SK-N-SH treated with all-trans-retinoic acid at 6 μM for 48 hours (cell line): Measurements from ENCODE around the gene OR1I1.

Experiments
- ATAC-seq: fragments of 200-7000 bp; cut with Tn5 transposase; 3 replicates; pipeline ENCODE4 v1.9.1; 2020; ENCODE audit warnings: mild to moderate bottlenecking, moderate library complexity
- ARNTL ChIP-seq: fragments of 450-650 bp; formaldehyde crosslinking; IDR thresholded peaks from 2 replicates; pipeline ENCODE4 v1.5.0; 2020; ENCODE audit warnings: low read depth, mild to moderate bottlenecking, moderate library complexity, borderline replicate concordance
- BACH2 ChIP-seq: fragments of 250-450 bp; sonication (Bioruptor Pico); IDR thresholded peaks from 2 replicates; pipeline ENCODE4 v1.9.0; 2021; ENCODE audit warnings: mild to moderate bottlenecking, borderline replicate concordance
- CSDC2 ChIP-seq: fragments of 250-450 bp; sonication (Bioruptor Pico); IDR thresholded peaks from 2 replicates; pipeline ENCODE4 v1.5.0; 2020; ENCODE audit warnings: mild to moderate bottlenecking, moderate library complexity
- ESRRG ChIP-seq: fragments of 250-450 bp; sonication (Bioruptor Pico); IDR thresholded peaks from 2 replicates; pipeline ENCODE4 v1.6.1; 2021; ENCODE audit warnings: mild to moderate bottlenecking
- GLIS3 ChIP-seq: fragments of 250-450 bp; sonication (Bioruptor Pico); IDR thresholded peaks from 2 replicates; pipeline ENCODE4 v1.5.0; 2020; ENCODE audit warnings: mild to moderate bottlenecking, moderate library complexity
- ISL1 ChIP-seq: fragments of 250-450 bp; sonication (Bioruptor Pico); IDR thresholded peaks from 2 replicates; pipeline ENCODE4 v2.1.2; 2022; ENCODE audit warnings: mild to moderate bottlenecking, moderate library complexity
- OSR1 ChIP-seq: fragments of 250-450 bp; sonication (Bioruptor Pico); IDR thresholded peaks from 2 replicates; pipeline ENCODE4 v1.8.0; 2022; ENCODE audit warnings: moderate library complexity, mild to moderate bottlenecking, inconsistent platforms
- PATZ1 ChIP-seq: fragments of 250-450 bp; sonication (Bioruptor Pico); IDR thresholded peaks from 2 replicates; pipeline ENCODE4 v1.8.0; 2020; ENCODE audit warnings: mild to moderate bottlenecking, moderate library complexity, borderline replicate concordance
- POU6F1 ChIP-seq: fragments of 250-450 bp; sonication (Bioruptor Pico); IDR thresholded peaks from 2 replicates; pipeline ENCODE4 v1.8.0; 2021; ENCODE audit warnings: low read depth, mild to moderate bottlenecking, moderate library complexity, borderline replicate concordance
- PPARA ChIP-seq: fragments of 250-450 bp; sonication (Bioruptor Pico); IDR thresholded peaks from 2 replicates; pipeline ENCODE4 v1.5.0; 2020; ENCODE audit warnings: mild to moderate bottlenecking, borderline replicate concordance
- RARB ChIP-seq: fragments of 250-450 bp; sonication (Bioruptor Pico); IDR thresholded peaks from 2 replicates; pipeline ENCODE4 v1.8.0; 2021; ENCODE audit warnings: mild to moderate bottlenecking, moderate library complexity
- SNAI2 ChIP-seq: fragments of 250-450 bp; sonication (Bioruptor Pico); IDR thresholded peaks from 2 replicates; pipeline ENCODE4 v1.5.0; 2020; ENCODE audit warnings: mild to moderate bottlenecking, moderate library complexity
- TCF4 ChIP-seq: fragments of 250-450 bp; sonication (Bioruptor Pico); IDR thresholded peaks from 2 replicates; pipeline ENCODE4 v1.8.0; 2021; ENCODE audit warnings: mild to moderate bottlenecking, moderate library complexity, borderline replicate concordance
- TOX ChIP-seq: fragments of 250-450 bp; sonication (Bioruptor Pico); IDR thresholded peaks from 2 replicates; pipeline ENCODE4 v1.8.0; 2021; ENCODE audit warnings: mild to moderate bottlenecking, moderate library complexity, borderline replicate concordance
- ZC3H10 ChIP-seq: fragments of 250-450 bp; sonication (Bioruptor Pico); IDR thresholded peaks from 2 replicates; pipeline ENCODE4 v1.5.1; 2021; ENCODE audit warnings: mild to moderate bottlenecking, moderate library complexity
- ZFP3 ChIP-seq: fragments of 250-450 bp; sonication (Bioruptor Pico); IDR thresholded peaks from 2 replicates; pipeline ENCODE4 v1.5.0; 2020; ENCODE audit warnings: mild to moderate bottlenecking, moderate library complexity
- ZFP30 ChIP-seq: fragments of 450-650 bp; formaldehyde crosslinking; IDR thresholded peaks from 2 replicates; pipeline ENCODE4 v1.5.0; 2022; ENCODE audit warnings: mild to moderate bottlenecking, moderate library complexity
- ZNF70 ChIP-seq: fragments of 450-650 bp; formaldehyde crosslinking; IDR thresholded peaks from 2 replicates; pipeline ENCODE4 v1.5.0; 2020; ENCODE audit warnings: mild to moderate bottlenecking, moderate library complexity
- ZNF8 ChIP-seq: fragments of 450-650 bp; formaldehyde crosslinking; IDR thresholded peaks from 2 replicates; pipeline ENCODE4 v1.5.0; 2020; ENCODE audit warnings: mild to moderate bottlenecking, moderate library complexity
- TF ChIP-seq, protein P1 (sequence below): fragments of 250-450 bp; sonication (Bioruptor Pico); IDR thresholded peaks from 2 replicates; pipeline ENCODE4 v1.5.0; 2020; ENCODE audit warnings: mild to moderate bottlenecking, moderate library complexity
- TF ChIP-seq, protein P2 (sequence below): fragments of 250-450 bp; sonication (Bioruptor Pico); IDR thresholded peaks from 2 replicates; pipeline ENCODE4 v1.5.1; 2021; ENCODE audit warnings: mild to moderate bottlenecking, moderate library complexity
- TF ChIP-seq, protein P3 (sequence below): fragments of 250-450 bp; sonication (Bioruptor Pico); IDR thresholded peaks from 2 replicates; pipeline ENCODE4 v1.5.1; 2020; ENCODE audit warnings: low read depth, mild to moderate bottlenecking, moderate library complexity

Gene OR1I1

GRCh38 chr19:15042826-15043225, 39.2 kb upstream of the OR1I1 start:
- TF ChIP-seq ZFP30 (CRISPR knock-in tag) (no peak), OSR1 (CRISPR knock-in tag) (no peak), TOX (no peak), ZNF70 (CRISPR knock-in tag) (no peak), ZFP3 (CRISPR knock-in tag) (no peak)
- no peak for ATAC-seq

GRCh38 chr19:15045506-15045905, 36.5 kb upstream of the OR1I1 start:
- ATAC-seq, result no peak

GRCh38 chr19:15047680-15048079, 34.3 kb upstream of the OR1I1 start:
- ATAC-seq, result no peak
- TF ChIP-seq CSDC2 (CRISPR knock-in tag) (no peak), ESRRG (CRISPR knock-in tag) (no peak), TCF4 (no peak), RARB (no peak), SNAI2 (CRISPR knock-in tag) (no peak), ARNTL (CRISPR knock-in tag) (no peak), POU6F1 (no peak), PPARA (CRISPR knock-in tag) (no peak), ZFP3 (CRISPR knock-in tag) (no peak), OSR1 (CRISPR knock-in tag) (no peak), ZNF70 (CRISPR knock-in tag) (no peak), ZNF8 (CRISPR knock-in tag) (no peak), GLIS3 (CRISPR knock-in tag) (no peak)
- TF ChIP-seq, protein P1, sequence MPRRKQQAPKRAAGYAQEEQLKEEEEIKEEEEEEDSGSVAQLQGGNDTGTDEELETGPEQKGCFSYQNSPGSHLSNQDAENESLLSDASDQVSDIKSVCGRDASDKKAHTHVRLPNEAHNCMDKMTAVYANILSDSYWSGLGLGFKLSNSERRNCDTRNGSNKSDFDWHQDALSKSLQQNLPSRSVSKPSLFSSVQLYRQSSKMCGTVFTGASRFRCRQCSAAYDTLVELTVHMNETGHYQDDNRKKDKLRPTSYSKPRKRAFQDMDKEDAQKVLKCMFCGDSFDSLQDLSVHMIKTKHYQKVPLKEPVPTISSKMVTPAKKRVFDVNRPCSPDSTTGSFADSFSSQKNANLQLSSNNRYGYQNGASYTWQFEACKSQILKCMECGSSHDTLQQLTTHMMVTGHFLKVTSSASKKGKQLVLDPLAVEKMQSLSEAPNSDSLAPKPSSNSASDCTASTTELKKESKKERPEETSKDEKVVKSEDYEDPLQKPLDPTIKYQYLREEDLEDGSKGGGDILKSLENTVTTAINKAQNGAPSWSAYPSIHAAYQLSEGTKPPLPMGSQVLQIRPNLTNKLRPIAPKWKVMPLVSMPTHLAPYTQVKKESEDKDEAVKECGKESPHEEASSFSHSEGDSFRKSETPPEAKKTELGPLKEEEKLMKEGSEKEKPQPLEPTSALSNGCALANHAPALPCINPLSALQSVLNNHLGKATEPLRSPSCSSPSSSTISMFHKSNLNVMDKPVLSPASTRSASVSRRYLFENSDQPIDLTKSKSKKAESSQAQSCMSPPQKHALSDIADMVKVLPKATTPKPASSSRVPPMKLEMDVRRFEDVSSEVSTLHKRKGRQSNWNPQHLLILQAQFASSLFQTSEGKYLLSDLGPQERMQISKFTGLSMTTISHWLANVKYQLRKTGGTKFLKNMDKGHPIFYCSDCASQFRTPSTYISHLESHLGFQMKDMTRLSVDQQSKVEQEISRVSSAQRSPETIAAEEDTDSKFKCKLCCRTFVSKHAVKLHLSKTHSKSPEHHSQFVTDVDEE (CRISPR knock-in tag), result no peak

More at GRCh38 chr19:15045506-15045905, 36.5 kb upstream of the OR1I1 start:
- TF ChIP-seq SNAI2 (CRISPR knock-in tag) (no peak), ISL1 (CRISPR knock-in tag) (no peak), BACH2 (CRISPR knock-in tag) (no peak), ZNF8 (CRISPR knock-in tag) (no peak), ZC3H10 (CRISPR knock-in tag) (no peak), PPARA (CRISPR knock-in tag) (no peak), ZFP3 (CRISPR knock-in tag) (no peak), TOX (no peak), OSR1 (CRISPR knock-in tag) (no peak), ZFP30 (CRISPR knock-in tag) (no peak), PATZ1 (CRISPR knock-in tag) (no peak), GLIS3 (CRISPR knock-in tag) (no peak), CSDC2 (CRISPR knock-in tag) (no peak), RARB (no peak), ESRRG (CRISPR knock-in tag) (no peak)
- TF ChIP-seq, protein P2, sequence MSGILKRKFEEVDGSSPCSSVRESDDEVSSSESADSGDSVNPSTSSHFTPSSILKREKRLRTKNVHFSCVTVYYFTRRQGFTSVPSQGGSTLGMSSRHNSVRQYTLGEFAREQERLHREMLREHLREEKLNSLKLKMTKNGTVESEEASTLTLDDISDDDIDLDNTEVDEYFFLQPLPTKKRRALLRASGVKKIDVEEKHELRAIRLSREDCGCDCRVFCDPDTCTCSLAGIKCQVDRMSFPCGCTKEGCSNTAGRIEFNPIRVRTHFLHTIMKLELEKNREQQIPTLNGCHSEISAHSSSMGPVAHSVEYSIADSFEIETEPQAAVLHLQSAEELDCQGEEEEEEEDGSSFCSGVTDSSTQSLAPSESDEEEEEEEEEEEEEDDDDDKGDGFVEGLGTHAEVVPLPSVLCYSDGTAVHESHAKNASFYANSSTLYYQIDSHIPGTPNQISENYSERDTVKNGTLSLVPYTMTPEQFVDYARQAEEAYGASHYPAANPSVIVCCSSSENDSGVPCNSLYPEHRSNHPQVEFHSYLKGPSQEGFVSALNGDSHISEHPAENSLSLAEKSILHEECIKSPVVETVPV (CRISPR knock-in tag), result no peak
- TF ChIP-seq, protein P1 (CRISPR knock-in tag), result no peak
- TF ChIP-seq, protein P3, sequence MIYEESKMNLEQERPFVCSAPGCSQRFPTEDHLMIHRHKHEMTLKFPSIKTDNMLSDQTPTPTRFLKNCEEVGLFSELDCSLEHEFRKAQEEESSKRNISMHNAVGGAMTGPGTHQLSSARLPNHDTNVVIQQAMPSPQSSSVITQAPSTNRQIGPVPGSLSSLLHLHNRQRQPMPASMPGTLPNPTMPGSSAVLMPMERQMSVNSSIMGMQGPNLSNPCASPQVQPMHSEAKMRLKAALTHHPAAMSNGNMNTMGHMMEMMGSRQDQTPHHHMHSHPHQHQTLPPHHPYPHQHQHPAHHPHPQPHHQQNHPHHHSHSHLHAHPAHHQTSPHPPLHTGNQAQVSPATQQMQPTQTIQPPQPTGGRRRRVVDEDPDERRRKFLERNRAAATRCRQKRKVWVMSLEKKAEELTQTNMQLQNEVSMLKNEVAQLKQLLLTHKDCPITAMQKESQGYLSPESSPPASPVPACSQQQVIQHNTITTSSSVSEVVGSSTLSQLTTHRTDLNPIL (CRISPR knock-in tag), result no peak
